Caco-2 (cell line): Measurements from ENCODE around the gene FOXO1. TPM values are rescaled to one million over a fixed set of nuclear protein-coding genes. Genes with fewer than 3 reads are reported as not detected.

ENCODE experiments used
- BruUV-seq: library from RNA; stranded (reverse); fragments of 400-500 nt; replicated peaks from 2 replicates; lab custom pipeline; 2021; lab: Mats Ljungman, UMichigan
- CTCF ChIA-PET: fragments of 300-600 bp; sonication (Branson Sonifier 250); formaldehyde crosslinking; loops from one replicate; lab custom pipeline; 2022; ENCODE audit warnings: antibody characterized with exemption; lab: Charles Lee
- POLR2A ChIA-PET: fragments of 300-600 bp; sonication (Branson Sonifier 250); formaldehyde crosslinking; loops from one replicate; lab custom pipeline; 2022; ENCODE audit warnings: antibody characterized with exemption; lab: Charles Lee
- DNase-seq, 2 experiments: peaks; one replicate each; pipeline versions ENCODE4 v3.0.0 to v3.0.0-alpha.2; 2020 to 2022
- H3K27me3 ChIP-seq: replicated peaks from 2 replicates; pipeline ENCODE4 v1.6.0; 2011; ENCODE audit warnings: low read length; ENCODE audit not compliant: control insufficient read depth, insufficient read depth
- H3K36me3 ChIP-seq: 2 replicates; pipeline ENCODE4 v1.5.1; 2011; ENCODE audit warnings: low read length; ENCODE audit not compliant: control insufficient read depth, insufficient read depth
- H3K4me1 ChIP-seq: fragments of 250-450 bp; sonication (Bioruptor Pico); 2 replicates; pipeline ENCODE4 v1.5.1; 2020; ENCODE audit warnings: mild to moderate bottlenecking
- H3K4me3 ChIP-seq: 2 replicates; pipeline ENCODE4 v1.5.1; 2011; ENCODE audit warnings: low read depth, mild to moderate bottlenecking, control low read depth, low read length
- H3K9me3 ChIP-seq: fragments of 250-450 bp; sonication (Bioruptor Pico); 2 replicates; pipeline ENCODE4 v1.5.1; 2020; ENCODE audit warnings: mild to moderate bottlenecking, moderate library complexity
- H3K27ac Mint-ChIP-seq: one replicate; pipeline ENCODE4 v1.8.0; 2022; ENCODE audit warnings: mixed read lengths; ENCODE audit not compliant: unreplicated experiment
- H3K27me3 Mint-ChIP-seq: one replicate; pipeline ENCODE4 v1.8.0; 2022; ENCODE audit warnings: mixed read lengths; ENCODE audit not compliant: insufficient read depth, unreplicated experiment
- H3K36me3 Mint-ChIP-seq: one replicate; pipeline ENCODE4 v1.8.0; 2022; ENCODE audit warnings: mild to moderate bottlenecking, mixed read lengths; ENCODE audit not compliant: insufficient read depth, unreplicated experiment
- H3K4me1 Mint-ChIP-seq: one replicate; pipeline ENCODE4 v1.8.0; 2022; ENCODE audit warnings: low read depth, mixed read lengths; ENCODE audit not compliant: unreplicated experiment
- H3K4me3 Mint-ChIP-seq: one replicate; pipeline ENCODE4 v1.8.0; 2022; ENCODE audit warnings: mild to moderate bottlenecking, moderate library complexity, mixed read lengths; ENCODE audit not compliant: unreplicated experiment
- H3K9me3 Mint-ChIP-seq: one replicate; pipeline ENCODE4 v1.8.0; 2022; ENCODE audit warnings: mixed read lengths; ENCODE audit not compliant: unreplicated experiment
- intact Hi-C: fragments of 100-400 bp; cut with micrococcal nuclease; formaldehyde crosslinking; loops from one replicate; pipeline ENCODE4 v1.10.0; 2022; ENCODE audit not compliant: unreplicated experiment
- total RNA-seq: library from RNA; stranded (reverse); gene quantifications from 2 replicates; pipeline ENCODE4 v1.2.3, GENCODE V29; 2022
- TF ChIP-seq, protein P1 (sequence below), 2 experiments: fragments of 200-600 bp in 1 of 2; IDR thresholded peaks; 1 replicate in 1 of 2; 2 replicates in 1 of 2; pipeline versions ENCODE4 v1.5.1 to v1.8.0; 2011 to 2022; ENCODE audit warnings: antibody characterized with exemption in 1 of 2, control low read depth in 1 of 2, inconsistent platforms in 1 of 2, low read depth in 1 of 2, low read length in 1 of 2, mild to moderate bottlenecking in 1 of 2, moderate library complexity in 1 of 2; ENCODE audit not compliant: insufficient read depth in 1 of 2, severe bottlenecking in 1 of 2, unreplicated experiment in 1 of 2

Gene FOXO1
- total RNA-seq, 1 experiment from 2014 or later: 10.4 TPM

DNA sequence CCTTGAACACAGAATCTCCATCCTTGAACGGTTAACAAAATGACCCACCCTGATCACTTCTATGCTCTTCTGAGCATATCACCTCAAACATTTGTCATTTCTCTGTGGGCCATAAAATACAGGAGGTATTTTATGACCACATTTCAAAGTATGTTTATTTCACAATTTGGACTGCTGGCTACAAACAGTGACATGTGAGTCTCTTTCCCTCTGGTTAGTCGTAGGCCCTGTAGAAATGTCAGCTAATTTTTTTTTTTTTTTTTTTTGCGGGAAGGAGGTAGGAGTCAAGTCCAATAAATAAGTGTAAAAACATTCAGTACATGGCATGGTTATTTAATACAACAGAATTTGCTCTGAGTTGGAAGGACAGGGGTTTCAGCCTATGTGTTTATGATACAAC, 70.7 kb downstream of the FOXO1 start:
- CTCF ChIA-PET: no interaction called here
- TF ChIP-seq, protein P1, sequence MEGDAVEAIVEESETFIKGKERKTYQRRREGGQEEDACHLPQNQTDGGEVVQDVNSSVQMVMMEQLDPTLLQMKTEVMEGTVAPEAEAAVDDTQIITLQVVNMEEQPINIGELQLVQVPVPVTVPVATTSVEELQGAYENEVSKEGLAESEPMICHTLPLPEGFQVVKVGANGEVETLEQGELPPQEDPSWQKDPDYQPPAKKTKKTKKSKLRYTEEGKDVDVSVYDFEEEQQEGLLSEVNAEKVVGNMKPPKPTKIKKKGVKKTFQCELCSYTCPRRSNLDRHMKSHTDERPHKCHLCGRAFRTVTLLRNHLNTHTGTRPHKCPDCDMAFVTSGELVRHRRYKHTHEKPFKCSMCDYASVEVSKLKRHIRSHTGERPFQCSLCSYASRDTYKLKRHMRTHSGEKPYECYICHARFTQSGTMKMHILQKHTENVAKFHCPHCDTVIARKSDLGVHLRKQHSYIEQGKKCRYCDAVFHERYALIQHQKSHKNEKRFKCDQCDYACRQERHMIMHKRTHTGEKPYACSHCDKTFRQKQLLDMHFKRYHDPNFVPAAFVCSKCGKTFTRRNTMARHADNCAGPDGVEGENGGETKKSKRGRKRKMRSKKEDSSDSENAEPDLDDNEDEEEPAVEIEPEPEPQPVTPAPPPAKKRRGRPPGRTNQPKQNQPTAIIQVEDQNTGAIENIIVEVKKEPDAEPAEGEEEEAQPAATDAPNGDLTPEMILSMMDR (IDR thresholded peaks at IDR 0.05; ENCODE audit: insufficient read depth in 1 of 2, low read depth in 1 of 2, low read length in 1 of 2, severe bottlenecking in 1 of 2, unreplicated experiment in 1 of 2): no peak
- no peak overlapping the region for H3K4me3 Mint-ChIP-seq
- no peaks in the 10 kb centered on the region for H3K9me3 Mint-ChIP-seq
- H3K4me3 ChIP-seq: no peak overlapping the region
- no peaks in the 10 kb centered on the region for H3K9me3 ChIP-seq
- H3K36me3 Mint-ChIP-seq: peaks cover 5% of the 10 kb centered on the region
- no peaks in the 10 kb centered on the region for H3K27me3 Mint-ChIP-seq
- no peaks in the 10 kb centered on the region for H3K27me3 ChIP-seq
- intact Hi-C loops: loop anchor here (2.0 kb wide), 1 partner anchor 69 kb away; no protein-coding TSS in a partner anchor
- no peak overlapping the region for H3K27ac Mint-ChIP-seq
- no peaks in the 10 kb centered on the region for H3K36me3 ChIP-seq
- POLR2A ChIA-PET: no interaction called here
- BruUV-seq: no TSS peak
- peaks cover 20% of the 10 kb centered on the region for H3K4me1 ChIP-seq
- peaks cover 38% of the 10 kb centered on the region for H3K4me1 Mint-ChIP-seq
- no peak for DNase-seq

DNA sequence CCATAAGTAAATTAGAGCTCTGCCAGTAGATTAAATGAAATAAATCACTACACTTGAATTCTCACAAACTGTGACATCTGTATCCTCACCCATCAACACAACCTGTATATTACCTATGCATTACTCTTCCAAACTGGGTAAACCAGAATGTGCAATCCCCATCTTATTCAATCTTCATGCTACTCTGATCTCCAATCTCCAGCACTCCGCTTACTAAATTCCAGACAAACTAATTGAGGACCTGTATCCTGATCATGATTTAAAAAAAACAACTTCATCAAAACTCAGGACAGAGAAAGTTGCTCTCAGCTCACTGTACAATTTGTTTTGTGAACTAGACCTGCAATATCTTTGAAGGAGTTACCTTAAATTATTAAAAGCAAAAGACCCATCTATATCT, 74.4 kb downstream of the FOXO1 start:
- TF ChIP-seq, protein P1 (IDR thresholded peaks at IDR 0.05; ENCODE audit: insufficient read depth in 1 of 2, low read depth in 1 of 2, low read length in 1 of 2, severe bottlenecking in 1 of 2, unreplicated experiment in 1 of 2): no peak
- no peaks in the 10 kb centered on the region for H3K27me3 ChIP-seq
- Mint-ChIP-seq H3K4me1 (peaks cover 26% of the 10 kb centered on the region), H3K27me3 (no peaks in the 10 kb centered on the region), H3K4me3 (no peak overlapping the region), H3K36me3 (no peaks in the 10 kb centered on the region), H3K27ac (no peak overlapping the region), H3K9me3 (no peaks in the 10 kb centered on the region)
- no peaks in the 10 kb centered on the region for H3K36me3 ChIP-seq
- intact Hi-C loops: no loop called here
- ChIA-PET CTCF (no interaction called here), POLR2A (no interaction called here)
- H3K4me3 ChIP-seq: no peak overlapping the region
- no peak for DNase-seq
- BruUV-seq: no TSS peak
- peaks cover 23% of the 10 kb centered on the region for H3K4me1 ChIP-seq
- H3K9me3 ChIP-seq: no peaks in the 10 kb centered on the region

DNA sequence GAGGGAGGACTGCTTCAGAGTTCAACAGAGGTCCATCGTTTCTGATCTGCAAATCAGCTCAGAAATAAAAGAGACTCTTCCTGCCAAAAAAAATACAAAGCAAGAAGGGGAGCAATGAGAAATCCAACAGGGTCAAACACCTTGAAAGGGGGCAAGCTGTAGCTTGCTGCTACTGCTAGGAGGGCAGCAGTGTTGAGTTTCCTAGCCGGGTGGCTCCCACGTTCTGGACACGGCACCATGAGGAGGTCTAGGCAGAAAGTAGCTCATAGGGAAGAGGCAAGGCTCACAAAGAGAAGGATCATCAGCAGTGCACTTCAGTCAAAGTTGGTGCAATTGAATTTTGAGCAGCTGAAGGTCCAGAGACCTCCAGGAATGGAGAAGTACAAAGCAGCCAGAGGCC, 75.3 kb downstream of the FOXO1 start:
- no peaks in the 10 kb centered on the region for H3K9me3 ChIP-seq
- no peaks in the 10 kb centered on the region for H3K27me3 Mint-ChIP-seq
- no TSS peak for BruUV-seq
- DNase-seq: no peak
- TF ChIP-seq, protein P1 (IDR thresholded peaks at IDR 0.05; ENCODE audit: insufficient read depth in 1 of 2, low read depth in 1 of 2, low read length in 1 of 2, severe bottlenecking in 1 of 2, unreplicated experiment in 1 of 2): no peak
- no peak overlapping the region for H3K4me3 ChIP-seq
- H3K4me1 Mint-ChIP-seq: peaks cover 22% of the 10 kb centered on the region
- peaks cover 32% of the 10 kb centered on the region for H3K4me1 ChIP-seq
- POLR2A ChIA-PET: no interaction called here
- H3K36me3 ChIP-seq: no peaks in the 10 kb centered on the region
- H3K4me3 Mint-ChIP-seq: no peak overlapping the region
- CTCF ChIA-PET: no interaction called here
- H3K27me3 ChIP-seq: no peaks in the 10 kb centered on the region
- H3K9me3 Mint-ChIP-seq: no peaks in the 10 kb centered on the region
- H3K36me3 Mint-ChIP-seq: no peaks in the 10 kb centered on the region
- intact Hi-C loops: no loop called here
- no peak overlapping the region for H3K27ac Mint-ChIP-seq
